HG03196 (cell line): ENCODE measurements around the gene TMEM258.

Source experiments
- ATAC-seq: cut with Tn5 transposase; IDR thresholded peaks from one replicate; pipeline ENCODE4 v1.9.1; 2021; ENCODE audit not compliant: unreplicated experiment

TMEM258 gene

DNA sequence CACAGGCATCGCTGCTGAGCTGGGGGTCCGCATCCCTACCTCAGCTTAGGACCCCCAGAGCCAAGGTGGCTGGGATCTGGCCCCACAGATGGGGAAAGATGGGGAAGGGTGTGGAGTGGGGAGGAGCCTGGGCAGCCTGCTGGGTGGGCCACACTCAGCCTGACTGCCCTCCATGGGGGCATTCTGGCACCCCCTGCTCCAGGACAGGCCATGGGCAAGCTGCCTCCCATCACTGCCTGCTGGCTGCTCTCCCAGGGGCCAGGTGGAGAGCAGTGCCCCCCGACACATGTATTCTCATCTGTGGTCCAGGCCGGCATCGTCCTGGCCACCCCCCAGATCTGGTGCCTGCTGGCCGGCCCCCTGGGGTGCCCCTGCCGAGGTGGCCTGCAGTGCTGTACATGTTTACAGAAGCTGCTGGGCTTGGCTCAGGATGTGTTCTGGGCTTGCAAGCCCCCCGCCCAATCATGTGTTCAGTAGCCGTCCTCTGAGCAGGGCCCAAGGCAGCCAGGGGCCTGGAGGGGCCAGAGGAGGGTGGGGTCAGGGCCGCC is 47.7 kb downstream of the TMEM258 start:
- no peak for ATAC-seq

DNA sequence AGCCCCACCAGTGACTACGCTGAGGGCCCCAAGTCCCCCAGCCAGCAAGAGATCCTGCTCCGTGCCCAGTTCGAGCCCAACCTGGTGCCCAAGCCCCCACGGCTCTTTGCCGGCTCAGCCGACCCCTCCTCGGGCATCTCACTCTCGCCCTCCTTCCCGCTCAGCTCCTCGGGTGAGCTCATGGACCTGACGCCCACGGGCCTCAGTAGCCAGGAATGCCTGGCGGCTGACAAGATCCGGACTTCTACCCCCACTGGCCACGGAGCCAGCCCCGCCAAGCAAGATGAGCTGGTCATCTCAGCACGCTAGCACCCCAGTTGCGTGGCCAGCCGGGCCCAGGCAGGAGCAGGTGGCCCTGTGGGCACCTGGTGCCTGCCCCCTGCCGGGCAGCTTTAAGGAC is 48.2 kb downstream of the TMEM258 start:
- no peak for ATAC-seq

DNA sequence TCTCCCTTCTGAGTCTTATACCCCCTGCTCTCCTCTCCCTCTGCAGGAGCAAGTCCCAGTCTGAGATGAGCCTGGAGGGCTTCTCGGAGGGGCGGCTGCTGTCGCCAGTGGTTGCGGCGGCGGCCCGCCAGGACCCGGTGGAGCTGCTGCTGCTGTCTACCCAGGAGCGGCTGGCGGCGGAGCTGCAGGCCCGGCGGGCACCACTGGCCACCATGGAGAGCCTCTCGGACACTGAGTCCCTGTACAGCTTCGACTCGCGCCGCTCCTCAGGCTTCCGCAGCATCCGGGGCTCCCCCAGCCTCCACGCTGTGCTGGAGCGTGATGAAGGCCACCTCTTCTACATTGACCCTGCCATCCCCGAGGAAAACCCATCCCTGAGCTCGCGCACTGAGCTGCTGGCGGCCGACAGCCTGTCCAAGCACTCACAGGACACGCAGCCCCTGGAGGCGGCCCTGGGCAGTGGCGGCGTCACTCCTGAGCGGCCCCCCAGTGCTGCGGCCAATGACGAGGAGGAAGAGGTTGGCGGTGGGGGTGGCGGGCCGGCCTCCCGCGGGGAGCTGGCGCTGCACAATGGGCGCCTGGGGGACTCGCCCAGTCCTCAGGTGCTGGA is 48.8 kb downstream of the TMEM258 start:
- ATAC-seq: no peak

DNA sequence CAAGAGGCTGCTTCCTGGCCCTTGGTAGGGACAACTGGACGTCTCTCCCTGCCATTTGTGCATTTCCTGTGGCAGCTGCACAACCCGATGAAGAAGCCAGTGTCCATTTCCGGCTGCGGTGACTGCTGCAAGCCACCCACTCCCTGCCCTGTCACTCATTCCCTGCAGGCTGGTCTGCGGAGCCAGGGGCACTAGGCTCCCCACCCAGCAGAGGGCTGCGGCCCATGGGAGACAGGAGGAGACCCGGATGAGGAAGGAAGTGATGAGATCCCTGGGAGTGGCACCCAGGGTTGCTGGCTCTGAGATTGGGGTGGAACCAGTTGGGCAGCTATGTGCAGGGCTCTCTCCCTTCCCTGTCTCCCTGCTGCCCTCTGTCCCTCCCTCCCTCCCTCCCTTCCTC is 50.0 kb downstream of the TMEM258 start:
- ATAC-seq: no peak

DNA sequence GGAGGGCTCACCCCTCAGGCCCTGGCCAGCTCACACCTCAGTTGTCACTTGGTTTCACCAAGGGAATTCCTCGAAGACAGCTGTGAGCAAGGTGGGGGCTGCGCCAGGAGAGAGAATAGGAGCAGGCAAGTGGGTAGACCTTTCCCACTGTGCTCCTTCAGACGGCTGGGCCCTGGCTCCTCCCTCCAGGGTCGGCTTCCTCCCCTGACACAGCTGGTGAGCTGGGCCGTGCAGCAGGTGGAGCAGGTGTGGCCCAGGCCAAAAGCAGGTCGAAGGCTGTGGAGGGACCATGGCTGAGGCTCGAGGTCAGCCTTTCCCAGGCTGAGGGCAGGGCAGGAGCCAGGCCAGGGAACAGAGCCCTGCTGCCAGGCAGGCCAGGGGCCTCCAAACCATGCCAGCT is 52.4 kb downstream of the TMEM258 start:
- ATAC-seq: no peak

DNA sequence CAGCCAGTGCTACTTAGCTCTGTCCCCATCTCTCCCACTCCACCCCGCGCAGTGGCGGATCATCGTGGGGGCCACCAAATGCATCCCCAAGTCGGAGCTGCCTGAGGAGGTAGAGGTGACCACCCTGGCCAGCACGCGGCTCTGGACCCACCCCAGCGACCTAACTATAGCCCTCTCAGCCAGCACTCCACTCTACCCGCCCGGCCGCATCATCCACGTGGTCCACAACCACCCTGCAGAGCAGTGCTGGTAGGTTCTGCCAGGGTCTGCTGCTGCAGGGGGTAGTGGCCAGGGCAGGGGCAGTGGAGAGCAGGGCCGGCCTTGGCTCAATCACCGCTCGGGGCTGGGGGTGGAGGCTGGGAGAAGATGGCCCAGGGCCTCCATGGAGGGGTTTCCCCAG is 53.0 kb downstream of the TMEM258 start:
- ATAC-seq: no peak
